A673 (cell line): Measurements from ENCODE around the gene TRIP11. TPM values are rescaled to one million over a fixed set of nuclear protein-coding genes. Genes with fewer than 3 reads are reported as not detected.

Experiments
- BruUV-seq: library from RNA; stranded (reverse); fragments of 400-500 nt; replicated peaks from 2 replicates; lab custom pipeline; 2021; lab: Mats Ljungman, UMichigan
- CTCF ChIA-PET: fragments of 300-600 bp; sonication (Branson Sonifier 250); formaldehyde crosslinking; loops from one replicate; lab custom pipeline; 2022; ENCODE audit warnings: antibody characterized with exemption; lab: Charles Lee
- POLR2A ChIA-PET: fragments of 300-600 bp; sonication (Branson Sonifier 250); formaldehyde crosslinking; loops from one replicate; lab custom pipeline; 2022; ENCODE audit warnings: antibody characterized with exemption; ENCODE audit not compliant: low non-redundant PET; lab: Charles Lee
- DNase-seq: peaks from one replicate; pipeline ENCODE4 v3.0.0-alpha.2; 2015; ENCODE audit warnings: low spot score
- H3K27ac ChIP-seq: fragments of 200-600 bp; sonication (generic); 2 replicates; pipeline ENCODE4 v1.5.1; 2016; ENCODE audit warnings: mixed run types, low read depth, mild to moderate bottlenecking, mixed read lengths, antibody characterized with exemption, low read length; ENCODE audit not compliant: poor library complexity, severe bottlenecking
- H3K27me3 ChIP-seq: fragments of 200-600 bp; sonication (generic); replicated peaks from 2 replicates; pipeline ENCODE4 v1.6.1; 2017; ENCODE audit warnings: mixed run types, low read depth, mild to moderate bottlenecking, mixed read lengths, antibody characterized with exemption, low read length; ENCODE audit not compliant: insufficient read depth, poor library complexity
- H3K36me3 ChIP-seq: fragments of 200-600 bp; sonication (generic); 2 replicates; pipeline ENCODE4 v1.6.1; 2016; ENCODE audit warnings: mixed run types, mild to moderate bottlenecking, mixed read lengths, antibody characterized with exemption, low read length; ENCODE audit not compliant: insufficient read depth, poor library complexity, severe bottlenecking
- H3K4me1 ChIP-seq: fragments of 200-600 bp; sonication (generic); 2 replicates; pipeline ENCODE4 v1.6.1; 2017; ENCODE audit warnings: mixed run types, mild to moderate bottlenecking, mixed read lengths, antibody characterized with exemption, low read length; ENCODE audit not compliant: insufficient read depth, poor library complexity, severe bottlenecking
- H3K4me3 ChIP-seq: fragments of 200-600 bp; sonication (generic); 2 replicates; pipeline ENCODE4 v1.5.1; 2016; ENCODE audit warnings: low read depth, mixed run types, mild to moderate bottlenecking, mixed read lengths, low read length; ENCODE audit not compliant: poor library complexity, severe bottlenecking
- H3K9me3 ChIP-seq: fragments of 200-600 bp; sonication (generic); 2 replicates; pipeline ENCODE4 v1.6.1; 2016; ENCODE audit warnings: mixed run types, low read depth, mild to moderate bottlenecking, mixed read lengths, antibody characterized with exemption, low read length; ENCODE audit not compliant: poor library complexity, severe bottlenecking
- CTCF ChIP-seq: fragments of 300-800, 200-600 bp; sonication (generic); conservative IDR thresholded peaks from 2 replicates; pipeline ENCODE4 v1.5.1; 2017; ENCODE audit warnings: low read depth, mild to moderate bottlenecking, antibody characterized with exemption, low read length, moderate library complexity, mixed read lengths
- EZH2 ChIP-seq: fragments of 200-600 bp; sonication (generic); IDR thresholded peaks from 2 replicates; pipeline ENCODE4 v1.6.1; 2017; ENCODE audit warnings: borderline replicate concordance, low read depth, mild to moderate bottlenecking, mixed read lengths, antibody characterized with exemption, low read length; ENCODE audit not compliant: poor library complexity, severe bottlenecking
- intact Hi-C: fragments of 100-400 bp; cut with micrococcal nuclease; formaldehyde crosslinking; loops from one replicate; pipeline ENCODE4 v1.10.0; 2022; ENCODE audit not compliant: unreplicated experiment
- total RNA-seq: library from RNA; stranded (reverse); gene quantifications from 2 replicates; pipeline ENCODE4 v1.2.3, GENCODE V29; 2021

The TRIP11 gene
- total RNA-seq, 1 experiment from 2014 or later = 46.9 TPM

- CTCF ChIA-PET = no interaction called here
- no peak for DNase-seq
- Histone ChIP-seq H3K27me3 (no peaks in the 10 kb centered on the region), H3K4me1 (no peaks in the 10 kb centered on the region), H3K36me3 (peaks cover 10% of the 10 kb centered on the region), H3K27ac (no peak overlapping the region), H3K4me3 (no peak overlapping the region), H3K9me3 (no peaks in the 10 kb centered on the region)
- TF ChIP-seq CTCF = no peak
- TF ChIP-seq EZH2 = no peak
- BruUV-seq = no TSS peak
- POLR2A ChIA-PET = no interaction called here
- intact Hi-C loops = no loop called here
Measured at GRCh38 chr14:91977884-91978283, 62.0 kb downstream of the TRIP11 start.

- no TSS peak for BruUV-seq
- TF ChIP-seq EZH2 = no peak
- TF ChIP-seq CTCF = no peak
- DNase-seq = no peak
- Histone ChIP-seq H3K4me3 (no peak overlapping the region), H3K36me3 (peaks cover 17% of the 10 kb centered on the region), H3K27me3 (no peaks in the 10 kb centered on the region), H3K9me3 (no peaks in the 10 kb centered on the region), H3K4me1 (no peaks in the 10 kb centered on the region), H3K27ac (no peak overlapping the region)
- POLR2A ChIA-PET = interaction anchor here (0.7 kb wide), 1 partner anchor 65 kb away, joined by 4 read pairs; no protein-coding TSS in a partner anchor
- CTCF ChIA-PET = interaction anchor here (0.6 kb wide), 1 partner anchor 367 kb away, joined by 4 read pairs; no protein-coding TSS in a partner anchor
- intact Hi-C loops = no loop called here
Measured at GRCh38 chr14:91975763-91976162, 64.1 kb downstream of the TRIP11 start.

- no peaks in the 10 kb centered on the region for H3K9me3 ChIP-seq
- intact Hi-C loops = no loop called here
- no peak overlapping the region for H3K4me3 ChIP-seq
- no peak for DNase-seq
- H3K4me1 ChIP-seq = no peaks in the 10 kb centered on the region
- no peak overlapping the region for H3K27ac ChIP-seq
- TF ChIP-seq EZH2 (no peak), CTCF (no peak)
- H3K36me3 ChIP-seq = peaks cover 36% of the 10 kb centered on the region
- BruUV-seq = no TSS peak
- no peaks in the 10 kb centered on the region for H3K27me3 ChIP-seq
- ChIA-PET CTCF (no interaction called here), POLR2A (interaction anchor here (0.6 kb wide), 1 partner anchor 776 kb away, joined by 4 read pairs; no protein-coding TSS in a partner anchor)
Measured at GRCh38 chr14:91971188-91971778, 68.6 kb downstream of the TRIP11 start.
